Neural progenitor cell (in vitro differentiated cells): ENCODE measurements around the gene ART3. TPM values are rescaled to one million over a fixed set of nuclear protein-coding genes. Genes with fewer than 3 reads are reported as not detected.

Experiments used
- DNase-seq: peaks from one replicate; pipeline ENCODE4 v3.0.0-alpha.2; 2016; ENCODE audit warnings: low spot score
- H2AFZ ChIP-seq: fragments of 200-600 bp; sonication (generic); replicated peaks from 2 replicates; pipeline ENCODE4 v1.6.1; 2016; ENCODE audit warnings: antibody characterized with exemption
- H3F3A ChIP-seq: fragments of 200-600 bp; sonication (generic); 2 replicates; pipeline ENCODE4 v1.6.1; 2016; ENCODE audit warnings: antibody characterized with exemption, low read depth
- H3K27ac ChIP-seq: fragments of 200-600 bp; sonication (generic); 2 replicates; pipeline ENCODE4 v1.5.1; 2016; ENCODE audit warnings: mild to moderate bottlenecking
- H3K27me3 ChIP-seq: fragments of 200-600 bp; sonication (generic); 2 replicates; pipeline ENCODE4 v1.6.1; 2016; ENCODE audit warnings: mild to moderate bottlenecking, moderate library complexity
- H3K36me3 ChIP-seq: fragments of 200-600 bp; sonication (generic); 2 replicates; pipeline ENCODE4 v1.5.1; 2016
- H3K4me1 ChIP-seq: fragments of 200-600 bp; sonication (generic); 2 replicates; pipeline ENCODE4 v1.6.1; 2016; ENCODE audit warnings: mixed run types
- H3K4me2 ChIP-seq: fragments of 200-600 bp; sonication (generic); 2 replicates; pipeline ENCODE4 v1.6.1; 2016
- H3K4me3 ChIP-seq: fragments of 200-600 bp; sonication (generic); 2 replicates; pipeline ENCODE4 v1.5.1; 2016
- H3K79me2 ChIP-seq: fragments of 200-600 bp; sonication (generic); 2 replicates; pipeline ENCODE4 v1.6.1; 2016; ENCODE audit warnings: low read depth
- H3K9ac ChIP-seq: fragments of 200-600 bp; sonication (generic); 2 replicates; pipeline ENCODE4 v1.6.1; 2016
- H3K9me3 ChIP-seq: fragments of 200-600 bp; sonication (generic); 2 replicates; pipeline ENCODE4 v1.5.1; 2016; ENCODE audit warnings: low read depth
- H4K20me1 ChIP-seq: fragments of 200-600 bp; sonication (generic); 2 replicates; pipeline ENCODE4 v1.6.1; 2016; ENCODE audit warnings: low read depth
- H3K27ac Mint-ChIP-seq: 3 replicates; pipeline ENCODE4 v1.8.0; 2021; ENCODE audit warnings: mixed read lengths
- H3K27me3 Mint-ChIP-seq: 2 replicates; pipeline ENCODE4 v1.8.0; 2022; ENCODE audit warnings: low read depth, mild to moderate bottlenecking, inconsistent platforms, moderate library complexity, mixed read lengths; ENCODE audit not compliant: insufficient read depth
- H3K36me3 Mint-ChIP-seq: 3 replicates; pipeline ENCODE4 v1.8.0; 2021; ENCODE audit warnings: mixed read lengths
- H3K4me1 Mint-ChIP-seq: 3 replicates; pipeline ENCODE4 v1.8.0; 2021; ENCODE audit warnings: mixed read lengths
- H3K4me3 Mint-ChIP-seq: 3 replicates; pipeline ENCODE4 v1.8.0; 2021; ENCODE audit warnings: mild to moderate bottlenecking, moderate library complexity, mixed read lengths
- H3K9me3 Mint-ChIP-seq: 3 replicates; pipeline ENCODE4 v1.8.0; 2020; ENCODE audit warnings: mixed read lengths
- CTCF ChIP-seq: fragments of 200-600 bp; sonication (generic); IDR thresholded peaks from 2 replicates; pipeline ENCODE4 v1.5.1; 2017; ENCODE audit warnings: antibody characterized with exemption, mild to moderate bottlenecking
- EZH2 ChIP-seq: fragments of 200-600 bp; sonication (generic); IDR thresholded peaks from 2 replicates; pipeline ENCODE4 v1.6.1; 2017; ENCODE audit warnings: antibody characterized with exemption, mild to moderate bottlenecking, moderate library complexity
- EZH2phosphoT487 ChIP-seq: fragments of 200-600 bp; sonication (generic); IDR thresholded peaks from 2 replicates; pipeline ENCODE4 v1.6.1; 2017; ENCODE audit warnings: antibody characterized with exemption
- total RNA-seq: library from RNA; depleted of rRNA; stranded (reverse); fragments of >200 nt; gene quantifications from 2 replicates; pipeline ENCODE4 v1.2.3, GENCODE V29; 2015; ENCODE audit warnings: low replicate concordance

Gene ART3
- total RNA-seq, 1 donor from 2014 or later: not detected

GRCh38 chr4:76106442-76106841 lies 31.9 kb downstream of the ART3 start:
- no peak overlapping the region for H3K4me3 Mint-ChIP-seq
- Histone ChIP-seq H3K9ac (no peak overlapping the region), H3K4me2 (no peak overlapping the region), H3K27ac (no peak overlapping the region), H2AFZ (peak overlapping the region; percentile 70), H3K79me2 (no peaks in the 10 kb centered on the region), H3K9me3 (no peaks in the 10 kb centered on the region), H4K20me1 (no peaks in the 10 kb centered on the region), H3K27me3 (no peaks in the 10 kb centered on the region), H3F3A (peaks cover 6% of the 10 kb centered on the region), H3K4me1 (no peaks in the 10 kb centered on the region), H3K4me3 (no peak overlapping the region), H3K36me3 (no peaks in the 10 kb centered on the region)
- H3K36me3 Mint-ChIP-seq: no peaks in the 10 kb centered on the region
- no peaks in the 10 kb centered on the region for H3K27me3 Mint-ChIP-seq
- H3K27ac Mint-ChIP-seq: no peak overlapping the region
- TF ChIP-seq EZH2phosphoT487 (no peak), EZH2 (no peak), CTCF (no peak)
- no peak for DNase-seq
- H3K4me1 Mint-ChIP-seq: peaks cover 6% of the 10 kb centered on the region
- H3K9me3 Mint-ChIP-seq: no peaks in the 10 kb centered on the region

GRCh38 chr4:76108467-76109181 lies 34.1 kb downstream of the ART3 start:
- Mint-ChIP-seq H3K27ac (no peak overlapping the region), H3K4me3 (no peak overlapping the region), H3K9me3 (no peaks in the 10 kb centered on the region), H3K4me1 (peaks cover 6% of the 10 kb centered on the region), H3K27me3 (no peaks in the 10 kb centered on the region), H3K36me3 (peaks cover 6% of the 10 kb centered on the region)
- Histone ChIP-seq H2AFZ (no peak overlapping the region), H3K79me2 (no peaks in the 10 kb centered on the region), H3K27me3 (no peaks in the 10 kb centered on the region), H3K4me2 (no peak overlapping the region), H3K27ac (no peak overlapping the region), H3K9ac (no peak overlapping the region), H3K36me3 (no peaks in the 10 kb centered on the region), H3K4me1 (no peaks in the 10 kb centered on the region), H3F3A (peaks cover 11% of the 10 kb centered on the region), H3K4me3 (no peak overlapping the region), H3K9me3 (no peaks in the 10 kb centered on the region), H4K20me1 (no peaks in the 10 kb centered on the region)
- peak; percentile 6 for DNase-seq
- TF ChIP-seq EZH2phosphoT487 (no peak), CTCF (peak; percentile 39)

GRCh38 chr4:76116821-76117220 lies 42.3 kb downstream of the ART3 start:
- Mint-ChIP-seq H3K4me3 (no peak overlapping the region), H3K27ac (no peak overlapping the region), H3K36me3 (peaks cover 44% of the 10 kb centered on the region), H3K9me3 (no peaks in the 10 kb centered on the region), H3K4me1 (no peaks in the 10 kb centered on the region), H3K27me3 (no peaks in the 10 kb centered on the region)
- H3K27me3 ChIP-seq: no peaks in the 10 kb centered on the region
- H2AFZ ChIP-seq: no peak overlapping the region
- H4K20me1 ChIP-seq: no peaks in the 10 kb centered on the region
- peaks cover 39% of the 10 kb centered on the region for H3K36me3 ChIP-seq
- H3K4me2 ChIP-seq: no peak overlapping the region
- no peak overlapping the region for H3K9ac ChIP-seq
- H3K27ac ChIP-seq: no peak overlapping the region
- H3K79me2 ChIP-seq: peaks cover 3% of the 10 kb centered on the region
- H3F3A ChIP-seq: peaks cover 14% of the 10 kb centered on the region
- no peaks in the 10 kb centered on the region for H3K4me1 ChIP-seq
- no peaks in the 10 kb centered on the region for H3K9me3 ChIP-seq
- no peak overlapping the region for H3K4me3 ChIP-seq
- DNase-seq: no peak
- TF ChIP-seq CTCF (no peak), EZH2 (no peak), EZH2phosphoT487 (no peak)
